ENCODE data around the gene APBA1. TPM values are rescaled to one million over a fixed set of nuclear protein-coding genes. Genes with fewer than 3 reads are reported as not detected.

The APBA1 gene
- total RNA-seq, 1 donor from 2014 or later, result 0.29 TPM

- TF ChIP-seq, protein P1, sequence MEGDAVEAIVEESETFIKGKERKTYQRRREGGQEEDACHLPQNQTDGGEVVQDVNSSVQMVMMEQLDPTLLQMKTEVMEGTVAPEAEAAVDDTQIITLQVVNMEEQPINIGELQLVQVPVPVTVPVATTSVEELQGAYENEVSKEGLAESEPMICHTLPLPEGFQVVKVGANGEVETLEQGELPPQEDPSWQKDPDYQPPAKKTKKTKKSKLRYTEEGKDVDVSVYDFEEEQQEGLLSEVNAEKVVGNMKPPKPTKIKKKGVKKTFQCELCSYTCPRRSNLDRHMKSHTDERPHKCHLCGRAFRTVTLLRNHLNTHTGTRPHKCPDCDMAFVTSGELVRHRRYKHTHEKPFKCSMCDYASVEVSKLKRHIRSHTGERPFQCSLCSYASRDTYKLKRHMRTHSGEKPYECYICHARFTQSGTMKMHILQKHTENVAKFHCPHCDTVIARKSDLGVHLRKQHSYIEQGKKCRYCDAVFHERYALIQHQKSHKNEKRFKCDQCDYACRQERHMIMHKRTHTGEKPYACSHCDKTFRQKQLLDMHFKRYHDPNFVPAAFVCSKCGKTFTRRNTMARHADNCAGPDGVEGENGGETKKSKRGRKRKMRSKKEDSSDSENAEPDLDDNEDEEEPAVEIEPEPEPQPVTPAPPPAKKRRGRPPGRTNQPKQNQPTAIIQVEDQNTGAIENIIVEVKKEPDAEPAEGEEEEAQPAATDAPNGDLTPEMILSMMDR (conservative IDR thresholded peaks at IDR 0.05; ENCODE audit: low read depth, low read length), result no peak
- DNase-seq (ENCODE audit: low read depth), result no peak
- no peak overlapping the region for H3K4me3 ChIP-seq (ENCODE audit: low read depth, low read length)
Measured at GRCh38 chr9:69632768-69633167, 39.4 kb downstream of the APBA1 start.

- TF ChIP-seq, protein P1 (conservative IDR thresholded peaks at IDR 0.05; ENCODE audit: low read depth, low read length), result no peak
- DNase-seq (ENCODE audit: low read depth), result no peak
- no peak overlapping the region for H3K4me3 ChIP-seq (ENCODE audit: low read depth, low read length)
Measured at GRCh38 chr9:69627281-69627680, 44.9 kb downstream of the APBA1 start.

- TF ChIP-seq, protein P1 (conservative IDR thresholded peaks at IDR 0.05; ENCODE audit: low read depth, low read length), result no peak
Measured at GRCh38 chr9:69623276-69623675, 48.9 kb downstream of the APBA1 start.

GRCh38 chr9:69622676-69623075, 49.5 kb downstream of the APBA1 start:
- no peak for DNase-seq (ENCODE audit: low read depth)
- TF ChIP-seq, protein P1 (conservative IDR thresholded peaks at IDR 0.05; ENCODE audit: low read depth, low read length), result no peak
- H3K4me3 ChIP-seq (ENCODE audit: low read depth, low read length), result no peak overlapping the region

More at GRCh38 chr9:69623276-69623675, 48.9 kb downstream of the APBA1 start:
- no peak for DNase-seq (ENCODE audit: low read depth)
- H3K4me3 ChIP-seq (ENCODE audit: low read depth, low read length), result no peak overlapping the region

DNA sequence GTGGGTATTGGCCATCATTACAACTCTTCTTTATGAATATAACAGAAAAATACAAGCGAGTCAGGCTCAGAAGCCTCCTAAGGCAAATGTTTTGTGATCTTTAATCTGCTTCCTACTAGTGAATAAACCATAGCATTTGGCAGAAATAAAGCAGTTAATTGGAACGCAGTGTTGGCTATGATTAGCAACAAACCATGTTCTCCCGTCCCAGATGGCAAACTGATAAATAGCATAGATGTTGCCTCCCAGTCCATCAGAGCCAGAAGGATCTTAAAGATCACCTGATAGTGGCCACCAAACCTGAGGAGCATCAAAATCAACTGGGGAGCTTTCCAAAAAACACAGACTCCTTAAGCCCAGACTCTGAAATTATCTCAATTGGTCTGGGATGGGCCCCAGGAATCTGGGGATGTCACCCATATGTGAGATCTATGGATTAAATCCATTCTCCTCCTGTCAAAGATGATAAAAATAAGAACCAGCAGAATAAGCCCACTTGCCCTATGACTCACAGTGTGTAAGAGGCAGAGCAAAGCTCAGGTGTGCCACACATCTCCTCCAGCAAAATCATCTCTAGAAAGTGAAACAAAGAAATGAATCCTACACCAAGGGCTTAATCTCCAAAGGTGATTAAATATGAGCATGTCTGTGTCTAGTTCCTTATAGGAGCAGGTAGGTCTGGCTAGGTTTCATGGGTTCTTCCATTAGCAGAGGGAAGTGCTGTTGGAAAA, 50.3 kb downstream of the APBA1 start:
- no peak overlapping the region for H3K4me3 ChIP-seq (ENCODE audit: low read depth, low read length)
- no peak for DNase-seq (ENCODE audit: low read depth)
- TF ChIP-seq, protein P1 (conservative IDR thresholded peaks at IDR 0.05; ENCODE audit: low read depth, low read length), result no peak

- no peak overlapping the region for H3K4me3 ChIP-seq (ENCODE audit: low read depth, low read length)
- TF ChIP-seq, protein P1 (conservative IDR thresholded peaks at IDR 0.05; ENCODE audit: low read depth, low read length), result no peak
- DNase-seq (ENCODE audit: low read depth), result no peak
Measured at GRCh38 chr9:69620731-69621130, 51.4 kb downstream of the APBA1 start.

GRCh38 chr9:69619233-69619632, 52.9 kb downstream of the APBA1 start:
- no peak overlapping the region for H3K4me3 ChIP-seq (ENCODE audit: low read depth, low read length)
- DNase-seq (ENCODE audit: low read depth), result no peak
- TF ChIP-seq, protein P1 (conservative IDR thresholded peaks at IDR 0.05; ENCODE audit: low read depth, low read length), result no peak

All from epithelial cell of proximal tubule (primary cell).